ENCODE measurements around the gene MXD3.
"Not testable (repeated sequence)": the region's sequence is repeated elsewhere in the genome, so short reads cannot be mapped to it uniquely, and the experiment has no call there.

MXD3 gene

DNA sequence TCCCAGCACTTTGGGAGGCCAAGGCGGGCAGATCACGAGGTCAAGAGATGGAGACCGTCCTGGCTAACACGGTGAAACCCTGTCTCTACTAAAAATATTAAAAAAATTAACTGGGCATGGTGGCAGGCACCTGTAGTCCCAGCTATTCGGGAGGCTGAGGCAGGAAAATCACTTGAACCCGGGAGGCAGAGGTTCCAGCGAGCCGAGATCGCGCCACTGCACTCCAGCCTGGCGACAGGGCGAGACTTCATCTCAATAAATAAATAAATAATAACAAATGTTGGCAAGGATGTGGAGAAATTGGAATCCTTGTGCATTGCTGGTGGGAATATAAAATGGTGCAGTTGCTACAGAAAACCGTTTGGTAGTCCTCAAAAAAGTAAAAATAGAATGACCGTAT lies 31.3 kb upstream of the MXD3 start:
- DNase-seq (ENCODE audit: low spot score): not testable (repeated sequence)

DNA sequence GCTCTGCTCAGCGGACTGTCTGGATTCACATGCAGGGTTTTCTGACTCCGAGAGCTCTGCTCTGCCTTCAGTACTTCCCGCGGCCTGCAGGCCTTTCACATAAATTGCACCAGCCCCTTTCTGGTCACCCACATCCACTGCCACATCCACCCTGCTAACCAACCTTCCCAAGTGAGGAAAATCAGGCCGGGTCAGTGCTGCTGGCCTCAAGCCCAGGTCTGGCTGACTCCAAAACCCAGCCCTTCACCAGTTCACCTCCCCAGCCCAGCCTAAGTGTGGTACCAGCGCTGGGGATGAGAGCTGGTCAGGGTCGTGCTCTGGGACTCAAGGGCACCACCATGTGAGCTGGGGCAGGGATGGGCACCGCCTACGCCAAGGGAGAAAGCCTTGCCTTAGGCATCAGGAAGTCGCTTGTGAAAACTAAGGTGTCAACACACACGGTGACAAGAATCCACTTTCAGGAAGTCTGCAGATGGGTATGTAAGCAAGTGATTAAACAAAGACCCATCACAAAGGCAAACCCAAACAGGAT lies 27.5 kb upstream of the MXD3 start:
- DNase-seq (ENCODE audit: low spot score): no peak

GRCh38 chr5:177338251-177339106 lies 26.8 kb upstream of the MXD3 start:
- DNase-seq (ENCODE audit: low spot score): no peak

GRCh38 chr5:177336603-177337494 lies 25.2 kb upstream of the MXD3 start:
- DNase-seq (ENCODE audit: low spot score): no peak

- no peak for DNase-seq (ENCODE audit: low spot score)
These were observed 24.4 kb upstream of the MXD3 start for GRCh38 chr5:177336112-177336511.

GRCh38 chr5:177335701-177336065 lies 24.0 kb upstream of the MXD3 start:
- no peak for DNase-seq (ENCODE audit: low spot score)

- DNase-seq (ENCODE audit: low spot score): no peak
These were observed 23.3 kb upstream of the MXD3 start for GRCh38 chr5:177334781-177335700.

DNA sequence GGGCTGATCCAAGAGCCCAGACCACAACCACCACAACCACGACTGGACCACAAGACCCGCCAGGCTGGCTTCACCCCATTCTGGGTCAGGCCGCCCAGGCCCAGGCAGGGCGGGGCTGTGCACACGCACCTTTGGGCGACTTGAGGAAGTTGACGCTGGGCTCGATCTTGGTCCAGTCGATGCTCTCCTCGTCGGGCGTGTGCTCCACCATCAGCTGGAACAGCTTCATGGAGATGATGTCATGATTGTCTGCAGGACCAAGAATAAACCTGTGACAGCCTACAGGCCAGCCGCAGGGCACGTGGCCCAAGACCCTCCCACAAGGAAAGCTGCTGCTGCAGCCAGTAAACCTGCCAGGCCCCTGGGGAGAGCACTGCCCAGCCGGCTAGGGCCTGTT lies 22.5 kb upstream of the MXD3 start:
- no peak for DNase-seq (ENCODE audit: low spot score)

GRCh38 chr5:177333420-177334154 lies 21.9 kb upstream of the MXD3 start:
- DNase-seq (ENCODE audit: low spot score): no peak

GRCh38 chr5:177332896-177333260 lies 21.2 kb upstream of the MXD3 start:
- no peak for DNase-seq (ENCODE audit: low spot score)

DNA sequence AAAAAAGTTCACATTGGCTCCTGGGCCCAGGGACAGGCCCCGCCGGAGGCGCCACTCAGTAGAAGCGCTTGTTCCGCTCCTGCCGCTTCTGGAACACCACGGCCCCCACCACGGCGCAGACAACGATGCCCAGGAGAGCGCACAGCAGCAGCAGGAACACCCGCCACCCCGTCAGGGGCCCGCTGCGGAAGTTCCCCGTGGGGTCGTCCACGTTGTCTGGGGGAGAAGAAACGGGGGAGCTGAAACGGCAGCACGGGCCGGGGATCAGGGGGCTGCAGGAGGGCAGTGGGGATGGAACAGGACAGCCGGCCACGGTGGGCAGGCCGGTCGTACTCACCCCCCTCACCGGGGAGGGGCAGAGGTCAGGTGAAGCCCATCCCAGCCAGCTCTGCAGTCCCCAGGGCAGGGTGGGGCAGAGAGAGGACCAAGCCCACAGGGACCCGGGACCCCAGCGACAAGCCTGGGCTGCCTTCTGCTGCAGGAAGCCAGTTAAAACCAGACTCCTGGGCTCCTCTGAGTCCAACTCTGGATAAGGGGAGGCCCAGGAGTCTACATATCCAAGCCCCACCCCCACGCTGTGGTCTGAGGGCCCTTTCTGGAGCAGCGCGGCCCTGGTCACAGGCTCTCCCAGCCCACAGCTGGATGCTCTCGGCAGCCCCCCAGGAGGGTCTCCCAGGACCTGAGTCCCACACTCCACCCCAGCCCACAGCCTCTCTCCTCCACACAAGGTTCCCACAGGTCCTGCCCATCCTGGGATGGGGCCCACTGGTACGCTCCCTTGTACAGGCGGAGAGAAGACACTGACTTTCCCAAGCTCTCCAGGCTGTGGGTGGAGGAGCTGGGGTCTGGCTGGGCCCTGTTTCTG lies 20.6 kb upstream of the MXD3 start:
- DNase-seq (ENCODE audit: low spot score): no peak

DNA sequence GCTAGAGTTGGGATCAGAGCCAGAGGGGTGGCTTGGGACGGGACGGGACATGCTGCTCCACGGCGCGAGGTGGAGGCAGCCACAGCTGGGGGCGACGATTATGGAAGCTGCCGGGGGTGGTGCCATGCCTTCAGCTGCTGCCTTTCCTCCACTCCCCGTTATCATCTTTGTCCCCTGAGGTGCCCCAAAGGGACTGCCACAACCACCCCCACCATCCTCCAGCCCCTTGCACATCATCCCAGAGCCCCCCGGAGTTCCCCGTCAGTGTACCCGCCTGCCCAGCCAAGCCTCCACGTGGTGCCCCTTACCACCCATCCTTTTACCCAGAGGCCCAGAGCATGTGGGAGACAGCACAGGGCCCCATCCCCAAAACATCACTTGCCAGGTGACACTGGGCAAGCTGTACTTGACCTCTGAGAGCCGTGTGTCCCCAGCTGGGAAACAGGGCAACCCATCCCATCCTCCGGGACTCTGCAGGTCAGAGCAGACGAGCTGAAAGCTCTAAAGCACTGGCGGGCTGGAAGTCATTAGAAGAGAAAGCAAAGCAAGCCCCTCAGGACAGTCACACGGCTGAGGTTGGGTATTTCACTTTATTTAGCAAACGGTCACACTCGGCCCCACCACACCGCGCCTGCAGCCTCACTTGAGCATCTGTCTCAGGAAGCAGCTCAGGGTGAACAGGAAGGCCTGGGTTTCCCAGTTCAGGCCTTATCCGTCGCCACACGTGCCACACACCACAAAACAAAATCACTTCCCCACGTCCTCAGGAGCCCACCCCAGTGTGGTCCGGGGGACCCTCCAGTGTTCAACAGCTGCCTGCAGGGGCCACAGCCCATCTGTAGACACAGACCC lies 19.5 kb upstream of the MXD3 start:
- no peak for DNase-seq (ENCODE audit: low spot score)

GRCh38 chr5:177329883-177330282 lies 18.2 kb upstream of the MXD3 start:
- no peak for DNase-seq (ENCODE audit: low spot score)

GRCh38 chr5:177328545-177329231 lies 17.0 kb upstream of the MXD3 start:
- no peak for DNase-seq (ENCODE audit: low spot score)

DNA sequence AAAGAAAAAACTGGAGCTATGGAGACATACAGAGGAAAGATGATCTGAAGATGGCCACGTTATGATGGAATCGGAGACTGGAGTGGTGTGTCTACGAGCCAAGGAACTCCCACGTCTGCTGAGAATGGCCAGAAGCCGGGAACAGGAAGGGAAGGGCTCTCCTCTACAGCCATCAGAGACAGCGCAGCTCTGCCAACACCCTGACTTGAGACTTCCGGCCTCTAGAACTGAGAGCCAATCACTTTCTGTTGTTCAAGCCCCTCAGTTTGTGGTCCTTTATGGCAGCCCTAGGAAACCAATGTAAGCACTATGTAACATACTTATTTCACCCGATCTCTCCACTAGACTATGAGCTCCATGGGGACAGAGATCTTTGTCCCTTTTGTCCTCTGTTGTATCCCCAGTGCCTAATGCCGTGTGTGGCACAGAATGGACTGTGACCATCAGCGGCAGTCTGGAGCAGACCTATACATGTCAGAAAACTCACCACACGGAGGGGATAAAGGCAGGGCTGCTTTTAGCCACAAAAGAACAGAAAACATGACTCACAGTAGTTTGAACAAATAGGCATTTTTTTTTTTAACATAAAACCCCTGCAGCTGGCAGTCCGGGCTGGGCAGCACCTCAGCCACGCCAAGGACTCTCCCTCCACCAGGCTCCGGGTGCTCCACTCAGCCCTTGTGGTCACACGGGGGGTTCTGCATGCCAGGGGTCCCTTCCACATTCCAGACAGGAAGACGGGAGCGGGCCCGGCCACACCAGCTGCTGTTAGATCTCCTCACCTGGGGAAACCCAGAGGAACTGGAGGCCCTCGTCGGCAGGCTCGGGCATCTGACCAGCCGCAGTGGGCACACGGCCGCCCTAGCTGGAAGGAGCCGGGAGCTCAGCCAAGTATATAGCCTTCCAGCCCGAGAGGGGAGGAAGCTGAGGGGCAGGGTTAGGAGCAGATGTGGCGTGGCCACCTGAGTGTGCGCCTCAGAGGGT lies 16.1 kb upstream of the MXD3 start:
- DNase-seq (ENCODE audit: low spot score): no peak

DNA sequence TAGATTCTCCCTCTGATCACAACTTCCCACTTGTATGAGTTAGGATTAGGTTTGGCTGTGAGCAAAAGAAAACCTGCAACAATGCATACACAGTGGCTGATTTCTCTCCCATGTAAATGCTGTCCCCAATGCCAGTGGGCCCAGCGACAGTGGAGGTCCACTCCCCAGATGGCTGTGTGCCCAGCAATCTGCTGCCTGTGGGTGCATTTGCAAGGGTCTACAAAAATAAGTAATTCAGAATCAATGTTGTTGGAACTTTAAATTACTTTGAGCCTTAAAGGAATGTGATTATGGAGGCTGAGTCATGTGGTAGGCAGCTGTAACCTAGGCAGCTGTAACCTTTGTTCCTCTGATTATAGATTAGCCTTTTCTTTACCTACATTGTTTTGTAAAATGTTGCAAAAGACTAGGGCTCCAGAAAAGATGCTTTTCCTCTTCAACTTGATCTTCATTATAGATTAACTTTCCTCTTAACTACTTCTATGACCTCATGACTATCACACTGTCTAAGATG lies 14.2 kb upstream of the MXD3 start:
- no peak for DNase-seq (ENCODE audit: low spot score)

DNA sequence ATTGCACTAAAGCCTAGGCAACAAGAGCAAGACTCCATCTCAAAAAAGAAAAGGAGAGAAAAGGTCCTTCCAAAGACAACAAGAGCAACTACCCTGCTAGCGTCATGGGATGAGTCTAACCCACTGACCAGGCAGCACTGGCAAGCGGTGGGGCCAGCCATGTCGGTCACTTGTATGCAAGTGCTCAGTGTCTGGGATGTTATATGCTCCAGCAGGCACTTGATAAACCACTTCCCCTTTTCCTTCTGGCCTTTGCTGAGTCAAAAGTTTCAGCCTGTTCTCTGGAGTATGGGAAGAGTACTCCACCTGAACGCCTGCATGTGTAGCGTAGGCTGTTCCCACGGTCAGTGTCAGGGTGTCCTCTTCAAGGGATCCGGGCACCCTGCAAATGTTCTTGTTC lies 9.2 kb upstream of the MXD3 start:
- no peak for DNase-seq (ENCODE audit: low spot score)

Measured in iPS-NIHi11 (cell line).